IMR-90 (cell line): ENCODE results near the gene PRPF40A.
A peak's percentile ranks its signal among the peaks of the same experiment; 100 is the strongest.

Experiments used
- CEBPB ChIP-seq: IDR thresholded peaks from 2 replicates; pipeline ENCODE4 v1.6.1; 2012; ENCODE audit warnings: low read depth, low read length, improper control_type of control experiment
- CHD1 ChIP-seq: IDR thresholded peaks from 2 replicates; pipeline ENCODE4 v1.6.1; 2012; ENCODE audit warnings: low read depth, low read length, improper control_type of control experiment
- ELK1 ChIP-seq: fragments of 150-350 bp; IDR thresholded peaks from 2 replicates; pipeline ENCODE4 v1.6.1; 2016; ENCODE audit warnings: low read depth, mild to moderate bottlenecking, low read length, moderate library complexity, borderline replicate concordance
- POLR2A ChIP-seq: IDR thresholded peaks from 2 replicates; pipeline ENCODE4 v1.6.1; 2012; ENCODE audit warnings: mild to moderate bottlenecking, low read depth, low read length
- USF2 ChIP-seq: fragments of 150-350 bp; IDR thresholded peaks from 2 replicates; pipeline ENCODE4 v1.6.1; 2017; ENCODE audit warnings: mild to moderate bottlenecking, antibody characterized with exemption, low read length, low read depth
- TF ChIP-seq, protein P1 (sequence below): conservative IDR thresholded peaks from 2 replicates; pipeline ENCODE4 v1.5.1; 2012; ENCODE audit warnings: mild to moderate bottlenecking, low read depth, low read length, improper control_type of control experiment

DNA sequence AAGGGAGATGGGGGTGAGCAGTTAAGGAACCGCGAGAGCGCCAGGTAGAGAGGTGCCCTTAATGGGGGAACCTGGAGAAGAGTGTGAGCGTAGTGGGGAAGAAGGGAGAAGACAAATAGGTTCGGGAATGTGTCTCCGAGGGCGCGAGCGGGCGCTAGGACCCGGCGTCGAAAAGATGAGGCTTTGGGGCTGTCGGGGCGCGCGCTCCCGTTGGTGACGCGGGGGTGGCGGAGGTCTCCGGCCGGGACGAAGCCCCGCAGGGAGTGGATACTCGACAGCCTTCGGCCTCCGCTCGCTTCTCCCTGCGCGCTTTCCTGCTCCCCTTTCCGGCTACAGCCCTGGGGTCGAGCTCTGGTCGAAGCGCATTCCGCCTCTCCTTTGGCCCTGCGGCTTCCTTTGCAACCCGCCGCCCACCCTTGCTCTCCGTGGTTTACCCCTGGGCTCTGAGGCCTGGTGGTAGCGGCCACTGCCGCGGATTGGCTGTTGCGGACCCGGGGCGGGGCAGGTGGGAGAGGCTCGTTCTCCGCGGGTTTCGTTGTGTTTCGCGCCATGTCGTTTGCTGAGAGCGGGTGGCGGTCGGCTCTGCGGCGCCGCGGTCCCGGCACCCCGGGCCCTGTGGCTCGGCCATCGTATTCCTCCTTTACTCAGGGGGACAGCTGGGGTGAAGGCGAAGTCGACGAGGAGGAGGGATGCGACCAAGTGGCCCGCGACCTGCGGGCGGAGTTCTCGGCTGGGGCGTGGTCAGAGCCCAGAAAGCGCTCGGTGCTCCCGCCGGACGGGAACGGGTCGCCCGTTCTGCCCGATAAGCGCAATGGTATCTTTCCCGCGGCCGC lies 1.0 kb upstream of the PRPF40A start, which contains the start of gene ARL6IP6:
- TF ChIP-seq CHD1, result peak; percentile 98; the same call in 1 of the 2 replicates
- TF ChIP-seq, protein P1, sequence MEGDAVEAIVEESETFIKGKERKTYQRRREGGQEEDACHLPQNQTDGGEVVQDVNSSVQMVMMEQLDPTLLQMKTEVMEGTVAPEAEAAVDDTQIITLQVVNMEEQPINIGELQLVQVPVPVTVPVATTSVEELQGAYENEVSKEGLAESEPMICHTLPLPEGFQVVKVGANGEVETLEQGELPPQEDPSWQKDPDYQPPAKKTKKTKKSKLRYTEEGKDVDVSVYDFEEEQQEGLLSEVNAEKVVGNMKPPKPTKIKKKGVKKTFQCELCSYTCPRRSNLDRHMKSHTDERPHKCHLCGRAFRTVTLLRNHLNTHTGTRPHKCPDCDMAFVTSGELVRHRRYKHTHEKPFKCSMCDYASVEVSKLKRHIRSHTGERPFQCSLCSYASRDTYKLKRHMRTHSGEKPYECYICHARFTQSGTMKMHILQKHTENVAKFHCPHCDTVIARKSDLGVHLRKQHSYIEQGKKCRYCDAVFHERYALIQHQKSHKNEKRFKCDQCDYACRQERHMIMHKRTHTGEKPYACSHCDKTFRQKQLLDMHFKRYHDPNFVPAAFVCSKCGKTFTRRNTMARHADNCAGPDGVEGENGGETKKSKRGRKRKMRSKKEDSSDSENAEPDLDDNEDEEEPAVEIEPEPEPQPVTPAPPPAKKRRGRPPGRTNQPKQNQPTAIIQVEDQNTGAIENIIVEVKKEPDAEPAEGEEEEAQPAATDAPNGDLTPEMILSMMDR, result no peak
- no peak; the same call in 1 of the 2 replicates for TF ChIP-seq USF2
- no peak for TF ChIP-seq CEBPB
- peak; percentile 76 for TF ChIP-seq POLR2A
- TF ChIP-seq ELK1, result no peak
